Heart left ventricle (tissue), 13 donors: ENCODE results near the gene LMF1.
A peak's percentile ranks its signal among the peaks of the same experiment; 100 is the strongest.

Source experiments
- POLR2A ChIP-seq, 2 donors: fragments of 450-650 bp; IDR thresholded peaks; one replicate each; pipeline ENCODE4 v1.6.1; 2017; ENCODE audit warnings: antibody characterized with exemption in 2 of 2, mild to moderate bottlenecking in 2 of 2, moderate library complexity in 2 of 2
- TF ChIP-seq, protein P1 (sequence below), 12 donors: fragments of 200-600 bp; sonication (generic) in 4 of 12; IDR thresholded peaks; one replicate each; pipeline versions ENCODE4 v1.5.0 to v1.8.0; 2018 to 2022; ENCODE audit warnings: antibody characterized with exemption in 12 of 12, mild to moderate bottlenecking in 5 of 12
- donor health status: ischemic (EF 13 %, LVEDD 7.1; RV severe dilation, severe dysfunction).
- donor health status: DM: no; HTN: yes; CAD: no.
- donor health status: DM: no; HTN: no; CAD: no.
- donor health status: ischemic (EF 25% LVEDD 6.9; RV normal size, moderate dysfunction).
- donor health status: ischemic (EF 25% LVEDD 5.7; RV mildly dilated, moderate dysfunction).
- donor health status: ischemic (EF 35%, LVEDD 5.7; RV mildly dilated, moderate dysfunction).
- donor health status: nonischemic (EF 11% LVEDD 7.7; RV severe dilation, severe dysfunction).
- donor health status: DM: yes; HTN: yes; CAD: no.
- donor health status: PGD.
- donor health status: ischemic (EF 29% LVEDD 5.4; RV normal size, mild dysfunction).
- donor health status: nonischemic (EF 23%, LVEDD 6.1; RV moderate dilation, normal function).

DNA sequence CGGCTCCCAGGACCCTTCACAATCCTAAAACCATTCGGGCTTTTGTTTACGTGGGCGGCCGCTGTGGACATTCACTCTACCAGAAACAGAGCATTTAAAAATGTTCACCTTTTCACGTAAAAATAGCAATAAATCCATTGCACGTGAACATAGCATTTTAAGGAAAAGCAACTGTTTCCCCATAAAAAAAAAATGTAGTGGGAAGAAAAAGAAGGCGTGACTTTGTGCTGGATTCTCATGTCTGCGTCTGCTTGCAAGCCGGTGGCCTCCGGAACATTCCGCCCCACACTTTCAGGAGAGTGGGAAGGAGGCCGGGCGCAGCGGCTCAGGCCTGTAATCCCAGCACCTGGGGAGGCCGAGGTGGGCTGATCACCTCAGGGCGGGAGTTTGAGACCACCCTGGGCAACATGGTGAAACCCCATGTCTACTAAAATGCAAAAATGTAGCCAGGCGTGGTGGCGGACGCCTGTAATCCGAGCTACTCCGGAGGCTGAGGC is 156.8 kb downstream of the LMF1 start:
- TF ChIP-seq, protein P1, sequence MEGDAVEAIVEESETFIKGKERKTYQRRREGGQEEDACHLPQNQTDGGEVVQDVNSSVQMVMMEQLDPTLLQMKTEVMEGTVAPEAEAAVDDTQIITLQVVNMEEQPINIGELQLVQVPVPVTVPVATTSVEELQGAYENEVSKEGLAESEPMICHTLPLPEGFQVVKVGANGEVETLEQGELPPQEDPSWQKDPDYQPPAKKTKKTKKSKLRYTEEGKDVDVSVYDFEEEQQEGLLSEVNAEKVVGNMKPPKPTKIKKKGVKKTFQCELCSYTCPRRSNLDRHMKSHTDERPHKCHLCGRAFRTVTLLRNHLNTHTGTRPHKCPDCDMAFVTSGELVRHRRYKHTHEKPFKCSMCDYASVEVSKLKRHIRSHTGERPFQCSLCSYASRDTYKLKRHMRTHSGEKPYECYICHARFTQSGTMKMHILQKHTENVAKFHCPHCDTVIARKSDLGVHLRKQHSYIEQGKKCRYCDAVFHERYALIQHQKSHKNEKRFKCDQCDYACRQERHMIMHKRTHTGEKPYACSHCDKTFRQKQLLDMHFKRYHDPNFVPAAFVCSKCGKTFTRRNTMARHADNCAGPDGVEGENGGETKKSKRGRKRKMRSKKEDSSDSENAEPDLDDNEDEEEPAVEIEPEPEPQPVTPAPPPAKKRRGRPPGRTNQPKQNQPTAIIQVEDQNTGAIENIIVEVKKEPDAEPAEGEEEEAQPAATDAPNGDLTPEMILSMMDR (IDR thresholded peaks at IDR 0.05) = peak in 3 of 12 donors; percentile 0 to 10 (median 8)
- TF ChIP-seq POLR2A (IDR thresholded peaks at IDR 0.05) = no peak
